Vagina (tissue), 2 donors: ENCODE results near the gene TAF1L.

Source experiments
- POLR2A ChIP-seq, 2 donors: fragments of 450-650 bp; IDR thresholded peaks; one replicate each; pipeline ENCODE4 v1.6.1; 2017; ENCODE audit warnings: antibody characterized with exemption in 2 of 2, mild to moderate bottlenecking in 2 of 2, moderate library complexity in 2 of 2
- POLR2AphosphoS5 ChIP-seq, 2 donors: sonication (generic); formaldehyde crosslinking; IDR thresholded peaks; one replicate each; pipeline ENCODE4 v1.9.0; 2017; ENCODE audit warnings: antibody characterized with exemption in 2 of 2, mild to moderate bottlenecking in 2 of 2, low read depth in 1 of 2; ENCODE audit not compliant: insufficient read depth in 1 of 2

- no peak for TF ChIP-seq POLR2A (IDR thresholded peaks at IDR 0.05)
- no peak for TF ChIP-seq POLR2AphosphoS5 (IDR thresholded peaks at IDR 0.05; ENCODE audit: insufficient read depth in 1 of 2, low read depth in 1 of 2)
These were observed 29.6 kb upstream of the TAF1L start for GRCh38 chr9:32665101-32665500.
